ENCODE measurements around the gene PSMD6.

DNA sequence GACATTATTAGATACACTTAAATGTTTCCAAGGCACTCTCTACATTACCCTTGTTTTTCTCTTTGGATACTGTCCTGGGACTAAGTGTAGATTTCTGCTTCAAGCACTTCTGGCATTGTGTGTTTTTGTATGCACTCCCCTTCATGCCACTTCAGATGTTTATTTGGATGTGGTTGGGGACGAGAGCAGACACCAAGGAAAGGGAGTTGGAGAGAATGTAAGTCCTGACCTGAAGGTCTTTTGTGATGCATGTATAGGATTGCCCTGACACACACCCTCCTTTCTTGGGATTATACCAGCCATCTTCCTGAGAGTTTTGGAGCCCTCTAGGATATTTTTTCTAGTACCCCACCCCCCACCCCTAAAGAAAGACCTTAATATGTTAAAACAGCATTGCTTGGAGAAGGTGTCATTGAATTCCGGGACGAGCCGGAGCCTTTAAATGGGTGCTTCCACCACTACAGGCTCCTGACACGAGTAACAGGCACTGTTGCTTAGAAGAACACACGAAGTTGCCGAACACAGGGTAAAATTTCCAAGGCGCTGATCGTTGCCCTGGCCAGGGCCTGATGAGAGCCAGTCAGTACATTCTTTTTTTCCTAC lies 22.7 kb downstream of the PSMD6 start:
- TF ChIP-seq, protein P1, sequence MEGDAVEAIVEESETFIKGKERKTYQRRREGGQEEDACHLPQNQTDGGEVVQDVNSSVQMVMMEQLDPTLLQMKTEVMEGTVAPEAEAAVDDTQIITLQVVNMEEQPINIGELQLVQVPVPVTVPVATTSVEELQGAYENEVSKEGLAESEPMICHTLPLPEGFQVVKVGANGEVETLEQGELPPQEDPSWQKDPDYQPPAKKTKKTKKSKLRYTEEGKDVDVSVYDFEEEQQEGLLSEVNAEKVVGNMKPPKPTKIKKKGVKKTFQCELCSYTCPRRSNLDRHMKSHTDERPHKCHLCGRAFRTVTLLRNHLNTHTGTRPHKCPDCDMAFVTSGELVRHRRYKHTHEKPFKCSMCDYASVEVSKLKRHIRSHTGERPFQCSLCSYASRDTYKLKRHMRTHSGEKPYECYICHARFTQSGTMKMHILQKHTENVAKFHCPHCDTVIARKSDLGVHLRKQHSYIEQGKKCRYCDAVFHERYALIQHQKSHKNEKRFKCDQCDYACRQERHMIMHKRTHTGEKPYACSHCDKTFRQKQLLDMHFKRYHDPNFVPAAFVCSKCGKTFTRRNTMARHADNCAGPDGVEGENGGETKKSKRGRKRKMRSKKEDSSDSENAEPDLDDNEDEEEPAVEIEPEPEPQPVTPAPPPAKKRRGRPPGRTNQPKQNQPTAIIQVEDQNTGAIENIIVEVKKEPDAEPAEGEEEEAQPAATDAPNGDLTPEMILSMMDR (IDR thresholded peaks at IDR 0.05 in 2 of 3, conservative IDR thresholded peaks at IDR 0.05 in 1 of 3; ENCODE audit: control insufficient read depth in 2 of 3, extremely low read depth in 1 of 3, insufficient read depth in 1 of 3, low read depth in 3 of 3, low read length in 3 of 3): no peak
- no peak for TF ChIP-seq POLR2AphosphoS5 (IDR thresholded peaks at IDR 0.05; ENCODE audit: low read length)
- TF ChIP-seq, protein P2, sequence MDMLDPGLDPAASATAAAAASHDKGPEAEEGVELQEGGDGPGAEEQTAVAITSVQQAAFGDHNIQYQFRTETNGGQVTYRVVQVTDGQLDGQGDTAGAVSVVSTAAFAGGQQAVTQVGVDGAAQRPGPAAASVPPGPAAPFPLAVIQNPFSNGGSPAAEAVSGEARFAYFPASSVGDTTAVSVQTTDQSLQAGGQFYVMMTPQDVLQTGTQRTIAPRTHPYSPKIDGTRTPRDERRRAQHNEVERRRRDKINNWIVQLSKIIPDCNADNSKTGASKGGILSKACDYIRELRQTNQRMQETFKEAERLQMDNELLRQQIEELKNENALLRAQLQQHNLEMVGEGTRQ (IDR thresholded peaks at IDR 0.05; ENCODE audit: borderline replicate concordance, low read depth, low read length): no peak
- TF ChIP-seq HDAC2 (IDR thresholded peaks at IDR 0.05): no peak
- TF ChIP-seq HCFC1 (IDR thresholded peaks at IDR 0.05; ENCODE audit: low read length): no peak
- TF ChIP-seq EP300 (IDR thresholded peaks at IDR 0.05; ENCODE audit: borderline replicate concordance in 1 of 2, control insufficient read depth in 1 of 2, low read depth in 2 of 2, low read length in 2 of 2): no peak
- TF ChIP-seq GABPA (IDR thresholded peaks at IDR 0.05; ENCODE audit: low read depth): no peak
- no peak for TF ChIP-seq NBN (IDR thresholded peaks at IDR 0.05)
- no peak for TF ChIP-seq SUZ12 (IDR thresholded peaks at IDR 0.05; ENCODE audit: unreplicated experiment)
- no peak for TF ChIP-seq POLR2AphosphoS2 (IDR thresholded peaks at IDR 0.05; ENCODE audit: low read depth, low read length)
- TF ChIP-seq TARDBP (IDR thresholded peaks at IDR 0.05; ENCODE audit: borderline replicate concordance): no peak
- TF ChIP-seq STAT3 (IDR thresholded peaks at IDR 0.05; ENCODE audit: low read depth, low read length): no peak
- TF ChIP-seq RAD21 (IDR thresholded peaks at IDR 0.05; ENCODE audit: insufficient read depth, low read depth, low read length): no peak
